Aorta (tissue), 5 donors: ENCODE results near the gene LEMD2. TPM values are rescaled to one million over a fixed set of nuclear protein-coding genes. Genes with fewer than 3 reads are reported as not detected.
A peak's percentile ranks its signal among the peaks of the same experiment; 100 is the strongest.

ENCODE experiments used
- ATAC-seq: fragments of 200-7000 bp; cut with Tn5 transposase; one replicate; pipeline ENCODE4 v1.9.1; 2022; ENCODE audit warnings: moderate library complexity; ENCODE audit not compliant: low FRiP score
- DNase-seq, 2 donors: peaks; one replicate each; pipeline ENCODE4 v3.0.0-alpha.2; 2020
- H3K27ac ChIP-seq, 2 donors: one replicate each; pipeline ENCODE4 v1.5.1; 2013; ENCODE audit warnings: low read length in 2 of 2, mild to moderate bottlenecking in 2 of 2, moderate library complexity in 2 of 2, control low read depth in 1 of 2, inconsistent platforms in 1 of 2, low read depth in 1 of 2
- H3K27me3 ChIP-seq, 2 donors: one replicate each; pipeline ENCODE4 v1.6.1; 2013; ENCODE audit warnings: control low read depth in 1 of 2, low read length in 1 of 2, mild to moderate bottlenecking in 1 of 2, moderate library complexity in 1 of 2; ENCODE audit not compliant: insufficient read depth in 2 of 2, control insufficient read depth in 1 of 2
- H3K36me3 ChIP-seq, 2 donors: one replicate each; pipeline ENCODE4 v1.6.1; 2013; ENCODE audit warnings: control low read depth in 1 of 2, low read length in 1 of 2, mild to moderate bottlenecking in 1 of 2; ENCODE audit not compliant: insufficient read depth in 2 of 2, control insufficient read depth in 1 of 2
- H3K4me1 ChIP-seq, 2 donors: one replicate each; pipeline ENCODE4 v1.6.1; 2013; ENCODE audit warnings: low read length in 2 of 2, control low read depth in 1 of 2, mild to moderate bottlenecking in 1 of 2, moderate library complexity in 1 of 2; ENCODE audit not compliant: insufficient read depth in 2 of 2, control insufficient read depth in 1 of 2
- H3K4me3 ChIP-seq, 2 donors: one replicate each; pipeline ENCODE4 v1.5.1; 2013; ENCODE audit warnings: low read length in 2 of 2, control low read depth in 1 of 2, mild to moderate bottlenecking in 1 of 2
- H3K9me3 ChIP-seq: one replicate; pipeline ENCODE4 v1.6.1; 2013; ENCODE audit warnings: mild to moderate bottlenecking, low read length; ENCODE audit not compliant: control insufficient read depth
- WGBS, 2 donors: extraction: QIAGEN DNeasy Blood & Tissue Kit; methylation state at CpG; one replicate each; pipeline ENCODE4 v1.1.7; 2013; 5-methylcytosine and 5-hydroxymethylcytosine counted together
- intact Hi-C, 2 donors: fragments of 100-400 bp; cut with DNase I; formaldehyde crosslinking; loops; one replicate each; pipeline versions ENCODE4 v1.14.2 to v1.15.0; 2022
- polyA plus RNA-seq, 2 donors: library from polyadenylated mRNA; stranded (reverse); fragments of 200-250 nt; gene quantifications; one replicate each; pipeline ENCODE4 v1.2.3, GENCODE V29; 2013
- total RNA-seq, 2 donors: library from RNA; stranded (reverse); fragmentation: NEBNext Ultra II Directional; extraction: Animal tissue kit (Norgen Biotek cat#: 25700); gene quantifications; one replicate each; pipeline ENCODE4 v1.2.1, GENCODE V29; 2021
- donor health status: healthy with polysubstance abuse.
- donor health status: Bipolar disorder and iron deficiency.
- donor health status: DM: no; HTN: no; CAD: no.
- donor health status: DM: no; HTN: no; CAD: no.
- donor health status: DM: yes; HTN: yes; CAD: no.

LEMD2 gene
- total and polyA plus RNA-seq, 4 donors, result 19.4 to 85.6 (median 53.2) TPM

- Histone ChIP-seq H3K27ac (no peak overlapping the region), H3K4me1 (no peaks in the 10 kb centered on the region), H3K4me3 (no peak overlapping the region), H3K27me3 (no peaks in the 10 kb centered on the region), H3K9me3 (no peaks in the 10 kb centered on the region), H3K36me3 (no peaks in the 10 kb centered on the region)
- DNase-seq, result no peak
- 86 to 88% methylated on average over 7 of the region's 7 CpGs for WGBS, 2 donors
- no peak for ATAC-seq
- intact Hi-C loops, result no loop called here
These were observed 43.4 kb downstream of the LEMD2 start for GRCh38 chr6:33745548-33745947.

GRCh38 chr6:33744895-33745546 lies 43.9 kb downstream of the LEMD2 start:
- ATAC-seq (no peak), DNase-seq (no peak)
- Histone ChIP-seq H3K4me1 (no peaks in the 10 kb centered on the region), H3K27me3 (no peaks in the 10 kb centered on the region), H3K36me3 (no peaks in the 10 kb centered on the region), H3K9me3 (no peaks in the 10 kb centered on the region), H3K4me3 (no peak overlapping the region), H3K27ac (no peak overlapping the region)
- intact Hi-C loops, result loop anchor here in 1 of 2 donors (5.0 kb wide), 1 partner anchor 407 kb away; no protein-coding TSS in a partner anchor
- 66 to 68% methylated on average over 13 of the region's 13 CpGs for WGBS, 2 donors

GRCh38 chr6:33744001-33744848 lies 44.7 kb downstream of the LEMD2 start:
- ATAC-seq (peak; percentile 74), DNase-seq (peak; percentile 70 to 90)
- no peaks in the 10 kb centered on the region for H3K27me3 ChIP-seq
- intact Hi-C loops, result loop anchor here in 1 of 2 donors (5.0 kb wide), 1 partner anchor 408 kb away; no protein-coding TSS in a partner anchor
- no peaks in the 10 kb centered on the region for H3K9me3 ChIP-seq
- no peak overlapping the region for H3K4me3 ChIP-seq
- 33 to 35% methylated on average over 11 of the region's 11 CpGs for WGBS, 2 donors
- no peaks in the 10 kb centered on the region for H3K4me1 ChIP-seq
- no peaks in the 10 kb centered on the region for H3K36me3 ChIP-seq
- no peak overlapping the region for H3K27ac ChIP-seq

GRCh38 chr6:33742837-33743236 lies 46.1 kb downstream of the LEMD2 start:
- WGBS, 2 donors, result 39 to 40% methylated on average over 7 of the region's 7 CpGs
- H3K9me3 ChIP-seq, result no peaks in the 10 kb centered on the region
- no peaks in the 10 kb centered on the region for H3K36me3 ChIP-seq
- H3K27me3 ChIP-seq, result no peaks in the 10 kb centered on the region
- intact Hi-C loops, result loop anchor here in 1 of 2 donors (5.0 kb wide), 1 partner anchor 409 kb away; no protein-coding TSS in a partner anchor
- ATAC-seq (no peak), DNase-seq (no peak)
- H3K27ac ChIP-seq, result no peak overlapping the region
- H3K4me3 ChIP-seq, result no peak overlapping the region
- no peaks in the 10 kb centered on the region for H3K4me1 ChIP-seq

GRCh38 chr6:33742092-33742491 lies 46.8 kb downstream of the LEMD2 start:
- H3K27me3 ChIP-seq, result no peaks in the 10 kb centered on the region
- WGBS, 2 donors, result 58 to 66% methylated on average over 9 of the region's 9 CpGs
- intact Hi-C loops, result loop anchor here in 1 of 2 donors (5.0 kb wide), 1 partner anchor 410 kb away; no protein-coding TSS in a partner anchor
- no peaks in the 10 kb centered on the region for H3K4me1 ChIP-seq
- no peaks in the 10 kb centered on the region for H3K36me3 ChIP-seq
- H3K9me3 ChIP-seq, result no peaks in the 10 kb centered on the region
- no peak overlapping the region for H3K4me3 ChIP-seq
- H3K27ac ChIP-seq, result no peak overlapping the region
- DNase-seq, result no peak
- no peak for ATAC-seq

GRCh38 chr6:33740794-33741193 lies 48.1 kb downstream of the LEMD2 start:
- 75 to 82% methylated on average over 5 of the region's 5 CpGs for WGBS, 2 donors
- DNase-seq, result no peak
- no peak overlapping the region for H3K4me3 ChIP-seq
- H3K4me1 ChIP-seq, result no peaks in the 10 kb centered on the region
- no peak overlapping the region for H3K27ac ChIP-seq
- H3K9me3 ChIP-seq, result no peaks in the 10 kb centered on the region
- no peaks in the 10 kb centered on the region for H3K27me3 ChIP-seq
- intact Hi-C loops, result loop anchor here in 1 of 2 donors (5.0 kb wide), 1 partner anchor 412 kb away; no protein-coding TSS in a partner anchor
- H3K36me3 ChIP-seq, result no peaks in the 10 kb centered on the region
- no peak for ATAC-seq

GRCh38 chr6:33740204-33740608 lies 48.7 kb downstream of the LEMD2 start:
- Histone ChIP-seq H3K27me3 (no peaks in the 10 kb centered on the region), H3K36me3 (no peaks in the 10 kb centered on the region), H3K4me3 (no peak overlapping the region), H3K4me1 (no peaks in the 10 kb centered on the region), H3K9me3 (no peaks in the 10 kb centered on the region), H3K27ac (no peak overlapping the region)
- DNase-seq (no peak), ATAC-seq (no peak)
- intact Hi-C loops, result loop anchor here in 1 of 2 donors (5.0 kb wide), 1 partner anchor 412 kb away; no protein-coding TSS in a partner anchor
- WGBS, 2 donors, result 77 to 91% methylated on average over 6 of the region's 6 CpGs

GRCh38 chr6:33739571-33739970 lies 49.4 kb downstream of the LEMD2 start:
- DNase-seq (no peak), ATAC-seq (no peak)
- no peaks in the 10 kb centered on the region for H3K36me3 ChIP-seq
- 86 to 93% methylated on average over 5 of the region's 5 CpGs for WGBS, 2 donors
- no peak overlapping the region for H3K4me3 ChIP-seq
- no peak overlapping the region for H3K27ac ChIP-seq
- no peaks in the 10 kb centered on the region for H3K27me3 ChIP-seq
- intact Hi-C loops, result no loop called here
- no peaks in the 10 kb centered on the region for H3K4me1 ChIP-seq
- no peaks in the 10 kb centered on the region for H3K9me3 ChIP-seq
